HL-60 (cell line): ENCODE measurements around the gene AQP12B.

Experiments used
- DNase-seq, 2 experiments: peaks; one replicate each; pipeline ENCODE4 v3.0.0-alpha.2; 2010 to 2020; ENCODE audit warnings: low read depth in 1 of 2, low spot score in 1 of 2
- H3K27ac ChIP-seq: fragments of 250-450 bp; sonication (Bioruptor Pico); replicated peaks from 2 replicates; pipeline ENCODE4 v1.5.1; 2020; ENCODE audit warnings: mild to moderate bottlenecking, moderate library complexity
- H3K27me3 ChIP-seq: fragments of 250-450 bp; sonication (Bioruptor Pico); 2 replicates; pipeline ENCODE4 v1.5.1; 2021; ENCODE audit warnings: mild to moderate bottlenecking, moderate library complexity; ENCODE audit not compliant: insufficient read depth, poor library complexity, severe bottlenecking
- H3K4me3 ChIP-seq: replicated peaks from 2 replicates; pipeline ENCODE4 v1.5.1; 2011; ENCODE audit warnings: mild to moderate bottlenecking, control low read depth, low read length; ENCODE audit not compliant: insufficient read depth
- CTCF ChIP-seq: IDR thresholded peaks from one replicate; pipeline ENCODE4 v1.5.1; 2011; ENCODE audit warnings: low read length, control low read depth, inconsistent platforms; ENCODE audit not compliant: insufficient read depth
- GABPA ChIP-seq: IDR thresholded peaks from 2 replicates; pipeline ENCODE4 v1.6.1; 2012; ENCODE audit warnings: low read depth
- POLR2AphosphoS5 ChIP-seq: IDR thresholded peaks from 2 replicates; pipeline ENCODE4 v1.6.1; 2012; ENCODE audit warnings: low read depth
- REST ChIP-seq: IDR thresholded peaks from 2 replicates; pipeline ENCODE4 v1.6.1; 2012; ENCODE audit warnings: low read depth; ENCODE audit not compliant: insufficient replicate concordance
- SPI1 ChIP-seq: IDR thresholded peaks from 2 replicates; pipeline ENCODE4 v1.6.1; 2012; ENCODE audit warnings: low read depth, mild to moderate bottlenecking, borderline replicate concordance

The AQP12B gene

GRCh38 chr2:240649331-240649730 lies 33.4 kb downstream of the AQP12B start:
- TF ChIP-seq GABPA (no peak), POLR2AphosphoS5 (no peak)
- DNase-seq, result no peak
- Histone ChIP-seq H3K27me3 (peaks cover 4% of the 10 kb centered on the region), H3K27ac (no peak overlapping the region), H3K4me3 (no peak overlapping the region)

- Histone ChIP-seq H3K4me3 (no peak overlapping the region), H3K27ac (no peak overlapping the region), H3K27me3 (peaks cover 4% of the 10 kb centered on the region)
- no peak for DNase-seq
- TF ChIP-seq SPI1 (no peak), REST (no peak)
These were observed 33.9 kb downstream of the AQP12B start for GRCh38 chr2:240648650-240649275.

- no peak overlapping the region for H3K27ac ChIP-seq
- H3K27me3 ChIP-seq, result peaks cover 4% of the 10 kb centered on the region
- DNase-seq, result no peak
- TF ChIP-seq POLR2AphosphoS5 (no peak), REST (no peak), CTCF (no peak), GABPA (no peak), SPI1 (no peak)
- H3K4me3 ChIP-seq, result no peak overlapping the region
These were observed 34.5 kb downstream of the AQP12B start for GRCh38 chr2:240648155-240648649.

- Histone ChIP-seq H3K4me3 (no peak overlapping the region), H3K27me3 (peaks cover 4% of the 10 kb centered on the region), H3K27ac (no peak overlapping the region)
- no peak for TF ChIP-seq POLR2AphosphoS5
- no peak for TF ChIP-seq GABPA
- TF ChIP-seq SPI1, result no peak
- TF ChIP-seq REST, result no peak
- TF ChIP-seq CTCF, result no peak
- DNase-seq, result no peak
These were observed 35.1 kb downstream of the AQP12B start for GRCh38 chr2:240647503-240648154.
